ENCODE data around the gene KRT2.
"Not testable (repeated sequence)": the region's sequence is repeated elsewhere in the genome, so short reads cannot be mapped to it uniquely, and the experiment has no call there.

The KRT2 gene

DNA sequence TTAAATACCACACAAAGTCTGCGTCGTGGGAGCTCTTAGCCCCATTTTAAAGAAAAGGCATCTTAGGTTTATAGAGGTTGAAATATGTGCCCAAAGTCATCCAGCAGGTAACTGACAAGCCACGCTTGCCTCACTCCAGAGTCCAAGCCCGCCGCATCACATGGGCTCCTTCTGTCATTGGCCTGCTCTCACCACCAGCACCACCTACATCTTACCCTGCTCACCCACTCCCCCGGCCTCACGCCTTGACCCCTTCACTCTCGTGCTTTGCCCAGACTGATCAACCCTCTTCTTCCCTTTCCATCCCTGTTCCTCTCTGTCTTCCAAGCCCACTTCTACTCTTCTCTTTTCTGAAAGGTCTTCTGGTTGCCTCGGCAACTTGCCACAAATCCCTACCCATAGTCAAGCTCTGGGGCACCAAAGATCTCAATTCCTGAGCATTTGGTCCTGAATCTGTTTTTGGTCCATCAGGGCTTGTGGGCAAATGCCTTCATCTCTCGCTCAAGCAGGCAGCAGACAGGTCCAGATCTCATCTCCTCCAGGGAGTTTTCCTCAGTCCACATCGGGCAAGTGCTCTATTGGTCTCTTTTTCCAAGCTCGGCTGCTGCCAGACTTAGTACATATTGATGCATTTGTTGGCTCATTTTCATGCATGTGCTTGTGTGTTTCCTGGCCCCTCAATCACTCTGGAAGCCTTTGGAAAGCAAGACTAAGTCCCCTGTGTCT lies 31.7 kb upstream of the KRT2 start:
- no peak for DNase-seq

DNA sequence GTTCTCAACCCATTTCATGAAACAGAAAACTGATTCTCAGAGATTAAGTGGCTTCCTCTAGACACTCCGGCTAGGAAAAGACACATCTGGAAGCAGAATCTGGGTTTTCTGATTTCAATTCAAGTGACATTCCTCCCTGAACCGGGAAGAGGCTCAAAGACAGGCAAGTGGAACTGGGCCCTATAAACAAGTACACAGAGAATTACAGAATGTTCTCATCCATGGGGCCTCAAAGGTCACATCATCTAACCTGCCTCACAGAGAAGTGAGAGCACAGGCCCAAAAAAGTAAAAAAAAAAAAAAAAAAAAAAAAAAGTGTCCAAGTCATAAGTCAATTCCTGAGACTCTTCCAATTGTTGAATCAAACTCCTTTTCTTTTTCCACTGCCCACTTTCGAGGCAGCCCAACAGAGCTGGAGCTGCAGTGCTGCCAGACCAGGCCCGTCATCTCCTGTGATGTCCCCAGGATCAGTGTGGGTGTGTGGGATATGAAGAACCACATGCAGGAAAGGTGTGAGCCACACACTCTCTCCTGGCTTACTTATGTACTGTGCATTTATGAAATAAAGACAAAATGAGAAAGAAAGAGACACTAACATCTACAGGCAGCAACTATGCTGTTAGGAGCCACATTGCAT lies 31.0 kb upstream of the KRT2 start:
- DNase-seq: no peak

DNA sequence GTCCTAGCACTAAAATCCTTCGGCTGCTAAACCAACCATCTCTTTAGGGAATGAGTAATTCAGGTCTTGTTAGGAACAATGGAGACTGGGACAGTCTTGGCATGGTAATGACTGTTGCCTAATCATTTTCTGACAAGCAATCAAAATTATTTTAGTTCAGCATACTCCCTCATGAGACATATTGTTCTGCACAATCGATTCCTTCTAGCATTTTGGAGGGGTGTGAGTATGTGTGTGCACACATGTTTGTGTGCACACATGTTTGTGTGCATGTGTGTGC lies 30.3 kb upstream of the KRT2 start:
- DNase-seq: no peak

DNA sequence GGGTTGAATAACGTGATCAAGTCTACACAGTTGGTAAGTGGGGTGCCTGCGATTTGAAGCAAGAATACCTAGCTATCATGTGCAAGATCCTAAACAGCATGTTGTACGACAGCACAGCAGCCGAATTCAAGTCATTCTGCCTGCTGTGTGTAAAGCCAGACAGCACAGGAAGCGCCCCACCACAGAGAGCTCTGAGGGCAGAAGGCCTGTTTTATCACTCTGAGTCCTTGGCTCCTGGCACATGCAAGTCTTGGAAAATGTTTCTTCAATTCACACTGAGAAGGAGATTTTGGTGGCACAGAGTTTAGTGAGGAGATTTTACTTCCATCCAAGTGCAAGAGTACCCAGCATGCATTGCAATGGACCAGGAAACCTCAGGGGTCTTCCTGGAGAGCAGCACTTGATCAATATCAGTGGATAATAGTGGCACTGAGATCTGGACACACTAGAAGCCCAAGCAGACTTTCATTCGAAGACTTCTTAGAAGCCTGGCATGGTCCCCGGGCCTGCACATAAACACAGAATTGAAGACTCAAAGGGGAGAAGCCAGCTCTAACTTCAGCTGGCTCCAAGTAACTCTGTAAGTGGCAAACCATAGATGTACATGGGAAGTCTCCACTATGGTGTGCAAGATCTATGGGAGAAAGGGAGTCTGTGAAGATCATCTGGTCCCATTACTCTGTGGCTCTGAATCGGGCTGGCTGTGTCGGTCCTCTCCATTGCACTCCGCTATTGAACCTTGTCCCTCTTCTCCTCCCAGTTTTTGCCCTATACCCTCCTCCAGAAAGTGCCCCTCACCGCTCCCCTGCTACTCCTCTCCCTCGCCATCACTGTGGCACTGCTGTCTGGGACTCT lies 29.7 kb upstream of the KRT2 start:
- DNase-seq: no peak

DNA sequence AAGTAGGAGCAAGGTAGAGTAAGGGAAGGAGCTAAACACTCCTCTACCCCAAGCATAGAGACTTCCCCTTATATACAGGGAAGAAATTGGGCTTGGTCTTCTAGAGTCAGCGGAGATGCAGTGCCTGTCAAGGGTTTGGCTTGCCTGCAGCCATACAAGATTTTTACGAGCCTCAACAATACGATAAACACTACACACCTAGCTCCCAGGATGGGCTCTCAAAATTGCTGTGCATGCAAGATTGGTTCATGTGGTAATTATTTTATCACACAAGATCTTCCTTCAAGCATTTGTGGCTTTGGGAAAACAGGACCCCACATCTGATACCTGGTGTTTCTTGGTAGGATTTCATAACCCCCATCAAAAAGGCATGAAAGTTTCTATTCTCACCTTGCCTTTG lies 28.4 kb upstream of the KRT2 start, which contains the start of gene KRT1:
Gene KRT1, minus strand, starts transcription at position 45 of the 400 bp plus-strand sequence. CDS start 59 bp downstream, outside the sequence.
- DNase-seq: no peak

DNA sequence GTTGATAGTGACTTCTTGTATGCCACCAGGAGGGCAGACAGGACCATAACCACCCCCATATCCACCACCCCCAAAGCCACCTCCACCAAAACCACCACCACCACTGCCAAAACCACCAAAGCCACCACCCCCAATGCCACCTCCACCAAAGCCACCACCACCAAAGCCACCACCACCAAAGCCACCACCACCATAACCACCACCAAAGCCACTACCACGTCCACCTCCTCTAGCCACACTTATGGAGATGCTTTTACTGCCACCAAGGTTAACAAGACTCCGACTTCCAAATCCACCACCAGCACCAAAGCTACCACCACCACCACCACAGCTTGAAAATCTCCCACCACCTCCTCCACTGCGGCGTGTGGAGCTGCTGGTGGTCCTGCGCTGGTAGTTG lies 27.9 kb upstream of the KRT2 start:
- no peak for DNase-seq

DNA sequence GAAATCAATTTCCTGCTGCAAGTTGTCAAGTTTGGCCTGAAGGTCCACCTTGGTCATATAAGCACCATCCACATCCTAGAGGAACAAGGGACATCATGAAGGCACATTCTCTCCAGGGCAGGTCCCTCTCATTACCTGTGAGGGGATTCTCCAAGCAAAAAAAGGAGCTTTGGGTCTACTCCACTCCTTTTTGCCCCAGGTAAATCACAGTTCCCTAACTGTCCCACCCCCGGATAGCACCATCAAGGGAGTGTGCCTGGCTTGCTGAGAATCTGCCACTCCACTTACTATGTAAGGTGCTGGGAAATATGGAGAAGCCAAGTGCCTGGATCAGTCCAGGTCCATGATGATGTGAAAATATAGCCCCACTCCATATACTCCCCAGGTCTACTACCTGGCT lies 25.7 kb upstream of the KRT2 start:
- DNase-seq: no peak

DNA sequence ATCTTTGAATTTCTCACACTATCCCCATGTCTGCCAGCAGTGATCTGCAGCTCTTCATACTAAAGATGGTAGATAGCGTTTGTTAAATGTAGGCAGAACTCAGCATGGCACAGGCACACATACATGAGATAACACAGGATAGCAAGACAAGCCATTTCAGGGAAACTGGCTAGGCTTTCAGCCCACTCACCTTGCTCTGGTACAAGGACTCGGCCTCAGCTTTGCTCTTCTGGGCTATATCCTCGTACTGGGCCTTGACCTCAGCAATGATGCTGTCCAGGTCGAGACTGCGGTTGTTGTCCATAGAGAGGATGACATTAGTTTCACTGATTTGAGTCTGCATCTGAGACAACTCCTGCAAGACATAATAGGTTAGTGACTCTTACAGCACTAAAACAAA lies 25.1 kb upstream of the KRT2 start:
- no peak for DNase-seq

DNA sequence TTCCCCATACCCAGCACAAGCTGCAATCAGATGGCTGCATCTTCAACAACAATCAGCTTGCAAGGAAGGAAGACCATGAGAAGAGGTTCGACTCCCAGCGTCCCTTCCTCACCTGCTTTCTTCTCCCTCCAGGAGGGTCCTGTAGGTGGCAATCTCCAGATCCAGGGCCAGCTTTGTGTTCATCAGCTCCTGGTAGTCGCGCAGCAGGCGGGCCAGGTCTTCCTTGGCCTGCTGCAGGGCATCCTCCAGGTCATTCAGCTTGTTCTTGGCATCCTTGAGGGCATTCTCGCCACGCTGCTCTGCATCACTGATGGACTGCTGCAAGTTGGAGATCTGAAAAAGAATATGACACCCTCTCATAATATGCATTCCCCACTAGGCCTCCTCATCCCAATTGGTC lies 24.2 kb upstream of the KRT2 start:
- DNase-seq: no peak

DNA sequence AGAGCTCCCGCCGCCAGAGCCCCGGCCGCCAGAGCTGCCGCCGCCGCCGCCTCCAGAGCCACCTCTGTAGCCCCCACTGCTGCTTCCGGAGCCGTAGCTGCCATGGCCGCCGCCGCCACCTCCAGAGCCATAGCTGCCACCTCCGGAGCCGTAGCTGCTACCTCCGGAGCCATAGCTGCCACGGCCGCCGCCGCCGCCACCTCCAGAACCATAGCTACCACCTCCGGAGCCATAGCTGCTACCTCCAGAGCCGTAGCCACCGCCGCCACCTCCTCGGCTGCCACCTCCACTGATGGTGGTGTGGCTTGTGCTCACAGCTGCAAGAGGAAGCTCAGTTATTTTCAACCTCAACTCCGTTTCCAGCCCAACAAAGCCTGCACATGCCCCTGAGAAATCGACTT lies 23.3 kb upstream of the KRT2 start:
- no peak for DNase-seq

DNA sequence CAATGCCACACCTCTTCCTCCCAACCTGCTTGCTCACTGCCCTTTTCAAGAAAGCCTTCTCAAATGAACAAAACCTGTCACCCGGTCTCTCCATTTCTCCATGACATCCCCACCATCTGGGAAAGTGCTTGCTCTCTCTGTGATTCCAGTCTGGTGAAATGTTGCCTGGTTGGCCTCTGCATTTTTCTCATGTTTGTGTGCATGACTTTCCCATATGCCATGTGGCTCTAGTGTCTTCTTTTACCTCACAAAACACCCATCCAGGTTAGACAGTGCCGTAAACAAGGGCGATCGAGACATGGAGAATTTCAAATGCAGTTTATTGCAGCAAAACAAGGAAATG lies 22.4 kb upstream of the KRT2 start:
- no peak for DNase-seq

DNA sequence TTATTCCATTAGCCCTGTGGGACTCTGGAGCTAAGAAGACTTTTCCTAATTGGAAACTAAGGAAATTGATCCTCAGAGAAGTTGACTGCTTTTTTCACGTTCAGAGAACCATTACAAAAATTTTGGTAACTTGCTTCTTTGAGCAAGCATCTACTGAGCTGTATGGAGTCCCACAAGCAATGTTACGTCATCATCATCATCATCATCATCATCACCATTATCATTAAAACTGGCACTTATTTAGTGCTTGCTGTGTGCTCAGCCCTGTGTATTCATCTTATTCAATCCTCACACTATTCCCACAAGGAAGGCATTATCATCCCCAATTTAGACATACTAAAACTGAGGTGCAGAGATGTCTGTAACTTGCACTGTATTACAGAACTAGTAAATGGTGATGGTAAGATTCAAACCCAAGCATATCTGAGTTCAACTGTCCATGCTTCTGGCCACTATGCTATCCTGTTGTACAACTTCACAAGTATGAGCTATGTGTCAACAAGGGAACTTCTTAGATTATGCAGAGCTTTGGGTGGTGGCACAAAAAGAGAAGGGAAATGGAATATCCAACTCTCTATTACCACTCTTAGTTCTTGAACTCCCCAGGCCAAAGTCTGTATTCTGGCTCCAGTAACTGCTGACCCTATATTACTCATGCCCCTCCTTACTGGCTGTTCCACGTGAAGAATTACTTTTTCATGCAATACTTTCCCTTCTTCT lies 21.9 kb upstream of the KRT2 start:
- no peak for DNase-seq

DNA sequence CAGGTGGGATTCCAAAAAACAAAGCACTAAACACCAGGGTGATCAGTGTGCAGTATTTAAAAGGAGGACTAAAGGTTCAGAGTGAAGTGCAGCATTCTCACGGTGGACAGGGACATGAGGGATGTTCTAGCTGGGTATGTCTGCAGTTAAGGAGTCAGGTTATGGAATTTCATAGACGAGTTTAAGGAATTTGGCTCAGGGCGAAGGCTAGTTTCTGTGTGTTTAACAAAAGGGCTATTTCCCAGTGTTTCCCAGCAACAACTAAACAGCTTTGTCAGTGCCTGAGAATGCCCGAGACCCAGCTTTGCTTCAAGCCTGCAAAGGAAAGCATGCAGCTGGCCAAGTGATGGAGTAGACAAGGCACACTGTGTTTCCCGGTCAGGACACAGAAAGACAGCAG lies 21.2 kb upstream of the KRT2 start:
- DNase-seq: no peak

DNA sequence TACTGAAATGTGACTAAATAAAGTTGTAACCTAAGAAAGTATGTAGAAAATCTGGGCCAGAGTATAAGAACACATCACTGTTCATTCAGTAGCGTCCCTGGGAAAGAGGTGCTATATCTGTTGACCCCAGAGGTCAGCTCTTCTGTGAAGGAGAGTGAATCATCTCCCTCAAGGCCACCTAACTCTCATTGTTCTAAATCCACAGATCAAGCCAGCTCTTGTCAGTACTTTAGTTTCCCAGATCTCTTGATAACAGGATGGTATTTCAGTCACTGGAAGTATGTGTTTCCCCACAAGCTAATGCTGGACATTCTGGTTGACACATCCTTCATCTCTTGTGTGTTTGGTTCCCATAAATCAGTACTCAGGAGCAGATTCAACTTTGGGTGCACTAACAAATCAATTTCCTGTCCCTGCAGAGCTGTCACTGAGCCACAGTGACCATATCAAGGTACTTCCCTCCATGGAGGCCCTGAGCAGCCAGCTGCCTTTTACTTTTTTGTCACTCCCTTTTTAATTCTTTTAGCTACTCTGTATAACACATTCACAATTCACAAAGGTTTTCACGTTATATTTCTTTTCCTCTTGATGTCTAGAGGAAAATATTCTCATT lies 20.4 kb upstream of the KRT2 start:
- DNase-seq: no peak

DNA sequence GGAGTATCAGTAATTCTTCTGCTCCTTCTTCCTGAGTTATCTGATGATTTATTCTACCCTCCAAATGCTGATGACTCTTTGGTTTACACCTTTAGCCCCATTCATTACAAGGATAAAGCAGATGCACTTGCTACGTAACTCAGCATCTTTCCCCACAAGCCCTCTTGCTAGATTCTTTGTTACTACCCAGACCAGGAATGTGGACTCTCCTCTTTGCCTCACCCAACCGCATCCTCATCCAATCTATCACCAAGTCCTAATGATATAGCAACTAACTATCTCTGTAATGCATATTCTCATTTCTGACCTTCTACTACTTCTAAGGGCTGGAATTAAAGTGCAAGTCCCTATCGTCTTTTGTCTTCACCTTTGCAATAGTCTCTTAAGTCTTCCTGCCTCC lies 18.9 kb upstream of the KRT2 start:
- DNase-seq: no peak

DNA sequence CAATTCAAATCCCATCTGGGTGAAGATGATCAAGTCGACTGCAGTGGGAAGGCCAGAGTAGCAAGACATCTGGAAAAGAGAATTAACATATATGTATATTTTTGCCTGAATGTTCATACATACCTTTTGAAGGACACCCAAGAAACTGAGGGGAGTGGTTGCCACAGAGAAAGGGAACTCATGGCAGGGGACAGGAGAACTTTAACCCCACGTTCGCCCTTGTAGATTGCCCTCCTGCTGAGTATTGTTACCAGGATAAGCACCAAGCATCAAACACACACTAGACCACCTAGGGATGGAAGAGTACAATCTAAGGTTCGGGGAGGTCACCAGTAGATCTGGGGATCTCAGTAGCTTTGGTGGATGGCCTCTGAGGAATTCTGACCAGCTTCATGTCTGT lies 18.5 kb upstream of the KRT2 start:
- DNase-seq: no peak

DNA sequence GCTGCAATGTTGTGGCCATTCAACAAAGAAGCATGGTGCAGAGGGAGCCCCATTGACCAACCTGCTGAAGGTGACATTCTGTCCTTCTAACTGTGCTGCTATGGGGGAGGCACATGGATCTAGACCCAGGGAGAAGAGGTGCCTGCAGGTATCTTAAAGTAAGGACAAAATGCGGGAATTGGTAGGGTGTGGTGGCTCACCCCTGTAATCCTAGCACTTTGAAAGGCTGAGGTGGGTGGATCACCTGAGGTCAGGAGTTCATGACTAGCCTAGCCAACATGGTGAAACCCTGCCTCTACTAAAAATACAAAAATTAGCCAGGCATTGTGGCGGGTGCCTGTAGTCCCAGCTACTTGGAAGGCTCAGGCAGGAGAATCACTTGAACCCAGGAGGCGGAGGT lies 17.9 kb upstream of the KRT2 start:
- DNase-seq: not testable (repeated sequence)

DNA sequence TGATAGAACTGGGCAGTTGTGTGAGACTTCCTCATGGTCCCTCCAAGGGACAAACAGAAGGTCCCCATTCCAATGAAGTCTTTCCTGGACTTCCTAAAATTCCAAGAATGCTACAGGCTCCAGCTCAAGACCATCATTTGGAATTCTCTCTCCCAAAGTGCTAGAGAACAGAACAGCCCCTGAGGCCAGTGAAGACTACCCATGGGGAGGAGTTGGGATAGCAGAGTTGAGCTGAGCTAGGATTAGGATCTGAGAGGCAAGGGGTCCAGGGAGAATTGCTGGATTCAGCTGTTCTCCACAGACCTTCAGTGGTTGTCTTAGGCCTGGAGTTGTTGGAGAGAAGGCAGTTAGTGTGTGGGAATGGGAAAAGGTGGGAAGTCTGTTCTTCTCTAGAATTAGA lies 17.4 kb upstream of the KRT2 start:
- DNase-seq: no peak

DNA sequence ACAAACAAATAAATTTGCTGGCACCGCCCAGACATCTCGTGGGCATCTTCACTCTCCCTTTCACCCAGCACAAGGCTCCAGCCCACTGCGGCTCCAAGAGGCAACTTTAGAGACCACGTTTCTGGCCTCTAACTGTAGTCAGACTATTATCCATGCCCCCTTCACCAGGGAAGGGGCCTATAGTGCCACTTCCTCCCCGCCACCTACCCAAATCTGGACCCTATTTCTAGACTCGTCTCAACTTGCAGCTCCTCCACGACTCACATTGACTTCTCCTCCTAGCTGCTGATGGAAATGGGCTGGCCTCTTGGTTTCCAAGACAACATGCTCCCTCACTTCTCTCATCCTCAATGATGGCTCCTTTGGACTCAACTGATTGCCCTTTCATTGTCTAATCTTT lies 15.9 kb upstream of the KRT2 start:
- no peak for DNase-seq

DNA sequence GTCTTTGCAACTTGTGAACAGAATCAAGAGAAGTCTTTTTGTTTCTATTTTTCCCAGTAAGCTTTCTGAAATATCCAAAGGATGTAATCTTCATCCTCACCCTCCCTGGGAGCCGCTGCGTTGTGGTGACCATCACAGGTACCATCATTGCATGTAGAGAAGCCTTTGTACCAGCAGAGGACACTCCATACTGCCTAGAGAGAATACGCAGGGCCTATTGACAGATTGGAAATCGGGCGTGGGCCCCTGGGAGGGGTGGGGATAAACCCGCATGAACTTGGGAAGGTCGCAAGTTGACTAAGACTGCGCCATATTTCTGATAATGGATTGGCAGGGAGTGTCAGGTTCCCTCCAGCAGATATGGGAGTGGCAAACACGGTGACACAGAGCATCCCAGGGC lies 15.5 kb upstream of the KRT2 start:
- no peak for DNase-seq

DNA sequence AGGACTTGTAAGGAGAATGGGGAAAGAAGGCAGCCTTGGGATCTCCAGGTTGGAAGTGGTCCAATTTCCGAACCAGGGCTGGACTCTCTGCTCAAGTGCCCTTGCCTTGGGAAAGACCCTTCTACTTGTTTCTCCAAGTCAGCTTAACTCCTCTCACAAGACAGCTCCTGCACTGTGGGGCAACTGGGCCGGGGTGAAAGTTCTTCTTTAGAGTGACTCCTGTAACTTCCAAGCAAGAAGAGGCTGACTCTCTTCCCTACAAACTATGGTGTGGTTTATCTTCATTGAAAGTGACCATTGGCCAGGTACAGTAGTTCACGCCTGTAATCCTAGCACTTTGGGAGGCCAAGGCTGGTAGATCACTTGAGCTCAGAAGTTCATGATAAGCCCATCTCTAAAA lies 14.5 kb upstream of the KRT2 start:
- no peak for DNase-seq

DNA sequence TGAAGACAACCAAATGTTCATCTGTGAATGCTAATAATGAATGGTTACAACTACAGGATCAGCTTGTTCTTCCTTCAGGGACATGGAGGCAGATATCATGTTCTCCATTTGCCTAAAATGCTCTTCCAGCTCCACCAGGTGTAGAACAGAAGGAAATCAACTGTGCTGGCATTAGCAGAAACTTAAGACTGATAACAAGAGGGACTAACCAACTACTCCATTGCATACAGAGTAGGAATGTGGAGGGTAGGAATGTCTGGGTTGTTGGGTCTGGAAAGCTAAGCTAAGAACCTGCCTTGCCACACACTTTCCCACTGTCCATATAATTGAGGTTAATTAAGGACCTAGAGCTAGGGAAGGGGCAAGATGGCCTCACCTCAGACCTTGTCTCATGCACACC lies 11.4 kb upstream of the KRT2 start:
- DNase-seq: no peak

DNA sequence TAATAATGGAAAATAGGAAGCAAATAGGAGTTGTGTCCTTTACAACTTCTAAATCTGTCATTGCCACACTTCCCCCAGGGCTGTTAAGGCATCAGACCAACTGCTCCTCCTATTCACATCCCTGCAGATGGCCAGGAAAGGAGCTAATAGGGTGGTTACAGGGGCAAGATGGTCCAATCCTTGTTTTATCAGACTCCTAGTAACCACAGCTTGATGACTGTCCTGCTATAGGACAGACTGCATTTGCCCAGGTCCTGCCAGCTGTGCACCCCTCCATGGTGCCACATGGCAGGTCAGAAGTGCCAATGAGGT lies 10.9 kb upstream of the KRT2 start:
- DNase-seq: no peak

Measured in NCI-H1048 (cell line).